K562 (cell line): ENCODE results near the gene MAPRE2. TPM values are rescaled to one million over a fixed set of nuclear protein-coding genes. Genes with fewer than 3 reads are reported as not detected.

Source experiments
- ATAC-seq: fragments of 200-7000 bp; cut with Tn5 transposase; 3 replicates; pipeline ENCODE4 v1.9.1; 2020; ENCODE audit warnings: moderate library complexity
- BruUV-seq: library from RNA; stranded (reverse); fragments of 400-500 nt; replicated peaks from 2 replicates; lab custom pipeline; 2021; lab: Mats Ljungman, UMichigan
- CTCF ChIA-PET: fragments of 300-600 bp; formaldehyde crosslinking; extraction: SDS; loops from one replicate; lab custom pipeline; 2021; ENCODE audit warnings: low intra/inter-chr PET ratio; lab: Yijun Ruan, JAX
- POLR2A ChIA-PET: fragments of 300-600, 350-650 bp; sonication (Branson Sonifier 250); formaldehyde crosslinking; extraction: SDS; loops from one replicate; lab custom pipeline; 2021; ENCODE audit warnings: antibody characterized with exemption, inconsistent platforms; lab: Yijun Ruan, JAX
- DNase-seq, 4 experiments: peaks; one replicate each; pipeline versions ENCODE4 v3.0.0 to v3.0.0-alpha.2; 2011 to 2018; ENCODE audit warnings: low spot score in 3 of 4, mixed read lengths in 3 of 4; ENCODE audit errors: extremely low read depth in 1 of 4
- FAIRE-seq: peaks from 2 replicates; lab custom pipeline; 2011; peaks lifted over from hg19 to GRCh38; lab: Jason Lieb, UNC
- H2AFZ ChIP-seq: 2 replicates; pipeline ENCODE4 v1.6.0; 2011; ENCODE audit warnings: low read depth, low read length, control low read depth, inconsistent platforms
- H3K27ac ChIP-seq: fragments of 200-600 bp; 3 replicates; pipeline ENCODE4 v1.8.0; 2011; ENCODE audit warnings: low read depth, mild to moderate bottlenecking, control low read depth, inconsistent platforms, low read length, moderate library complexity, mixed read lengths; ENCODE audit errors: extremely low read depth
- H3K27me3 ChIP-seq, 2 experiments: fragments of 300-600 bp in 1 of 2; 2 replicates in 1 of 2; 3 replicates in 1 of 2; pipeline versions ENCODE4 v1.6.0 to v1.8.0; 2011; ENCODE audit warnings: inconsistent platforms in 2 of 2, low read length in 2 of 2, mild to moderate bottlenecking in 1 of 2, mixed read lengths in 1 of 2, moderate library complexity in 1 of 2; ENCODE audit not compliant: control insufficient read depth in 2 of 2, insufficient read depth in 2 of 2
- H3K36me3 ChIP-seq: fragments of 300-600 bp; 3 replicates; pipeline ENCODE4 v1.8.0; 2011; ENCODE audit warnings: mild to moderate bottlenecking, low read length, inconsistent platforms; ENCODE audit not compliant: control insufficient read depth, insufficient read depth
- H3K4me1 ChIP-seq, 2 experiments: fragments of 200-600 bp in 1 of 2; replicated peaks in 1 of 2; 2 replicates in 1 of 2; 3 replicates in 1 of 2; pipeline versions ENCODE4 v1.5.1 to v1.8.0; 2011; ENCODE audit warnings: inconsistent platforms in 2 of 2, low read length in 2 of 2, mild to moderate bottlenecking in 1 of 2, mixed read lengths in 1 of 2, moderate library complexity in 1 of 2; ENCODE audit not compliant: control insufficient read depth in 2 of 2, insufficient read depth in 2 of 2
- H3K4me2 ChIP-seq: 2 replicates; pipeline ENCODE4 v1.6.1; 2011; ENCODE audit warnings: low read length, control low read depth, inconsistent platforms, mixed read lengths; ENCODE audit not compliant: insufficient read depth
- H3K4me3 ChIP-seq: fragments of 200-600 bp; sonication (generic), shearing (Covaris generic); 2 replicates; pipeline ENCODE4 v1.5.1; 2016; ENCODE audit warnings: control low read depth, inconsistent platforms
- H3K79me2 ChIP-seq: fragments of 200-600 bp; 3 replicates; pipeline ENCODE4 v1.8.0; 2011; ENCODE audit warnings: low read length, inconsistent platforms; ENCODE audit not compliant: control insufficient read depth, insufficient read depth
- H3K9ac ChIP-seq, 2 experiments: 2 replicates each; pipeline versions ENCODE4 v1.6.0 to v1.6.1; 2011; ENCODE audit warnings: low read depth in 2 of 2, low read length in 2 of 2, control low read depth in 1 of 2, inconsistent platforms in 1 of 2, mild to moderate bottlenecking in 1 of 2, mixed read lengths in 1 of 2; ENCODE audit not compliant: insufficient read depth in 1 of 2
- H3K9me1 ChIP-seq: one replicate; pipeline ENCODE4 v1.6.0; 2011; ENCODE audit warnings: inconsistent platforms, mild to moderate bottlenecking, low read length, moderate library complexity; ENCODE audit not compliant: control insufficient read depth, insufficient read depth
- H3K9me3 ChIP-seq: replicated peaks from 2 replicates; pipeline ENCODE4 v1.5.1; 2011; ENCODE audit warnings: low read depth, low read length, inconsistent platforms; ENCODE audit not compliant: control insufficient read depth, insufficient read depth
- H4K20me1 ChIP-seq: replicated peaks from 2 replicates; pipeline ENCODE4 v1.6.1; 2011; ENCODE audit warnings: low read length, inconsistent platforms, mixed read lengths; ENCODE audit not compliant: control insufficient read depth, insufficient read depth
- CBX3 ChIP-seq, 2 experiments: IDR thresholded peaks; 1 replicate in 1 of 2; 2 replicates in 1 of 2; pipeline ENCODE4 v1.6.1; 2012; ENCODE audit warnings: inconsistent platforms in 2 of 2, low read length in 2 of 2, borderline replicate concordance in 1 of 2, control low read depth in 1 of 2
- DIDO1 ChIP-seq: fragments of 450-650 bp; IDR thresholded peaks from 2 replicates; pipeline ENCODE4 v1.6.1; 2016; ENCODE audit warnings: low read depth, missing biosample characterization, missing genetic modification characterization
- ETV6 ChIP-seq, 3 experiments: fragments of 150-350 bp in 1 of 3; sonication (generic) in 1 of 3; formaldehyde crosslinking in 1 of 3; IDR thresholded peaks; 2 replicates each; pipeline versions ENCODE4 v1.6.1 to v1.8.0; 2014 to 2022; ENCODE audit warnings: borderline replicate concordance in 2 of 3, low read depth in 2 of 3, antibody characterized with exemption in 1 of 3, low read length in 1 of 3, mild to moderate bottlenecking in 1 of 3, missing genetic modification reagents in 1 of 3
- KDM1A ChIP-seq, 2 experiments: fragments of 450-650 bp; IDR thresholded peaks; 2 replicates each; pipeline ENCODE4 v1.6.1; 2016; ENCODE audit warnings: mild to moderate bottlenecking in 2 of 2
- MBD1 ChIP-seq: fragments of 250-450 bp; sonication (Bioruptor Pico); IDR thresholded peaks from 2 replicates; pipeline ENCODE4 v1.8.0; 2022; ENCODE audit warnings: inconsistent platforms
- NONO ChIP-seq, 2 experiments: fragments of 200-400 bp in 1 of 2; fragments of 450-650 bp in 1 of 2; formaldehyde crosslinking in 1 of 2; IDR thresholded peaks; 2 replicates each; pipeline ENCODE4 v1.6.1; 2017; ENCODE audit warnings: low read depth in 2 of 2, mild to moderate bottlenecking in 2 of 2, moderate library complexity in 2 of 2, low read length in 1 of 2
- NR0B1 ChIP-seq: fragments of 450-650 bp; IDR thresholded peaks from one replicate; pipeline ENCODE4 v1.6.1; 2018; ENCODE audit warnings: mild to moderate bottlenecking, moderate library complexity; ENCODE audit not compliant: partially characterized antibody
- PRPF4 ChIP-seq: fragments of 200-400 bp; formaldehyde crosslinking; IDR thresholded peaks from one replicate; pipeline ENCODE4 v1.6.1; 2017; ENCODE audit warnings: low read length, low read depth, mild to moderate bottlenecking; ENCODE audit not compliant: insufficient read depth, poor library complexity, severe bottlenecking
- SMAD1 ChIP-seq: fragments of 150-350 bp; IDR thresholded peaks from 2 replicates; pipeline ENCODE4 v1.6.1; 2014; ENCODE audit warnings: low read length, low read depth; ENCODE audit not compliant: partially characterized antibody
- ZFP1 ChIP-seq: fragments of 450-650 bp; formaldehyde crosslinking; IDR thresholded peaks from 2 replicates; pipeline ENCODE4 v1.4.0; 2020; ENCODE audit warnings: mild to moderate bottlenecking, mixed read lengths
- ZNF41 ChIP-seq: fragments of 250-450 bp; sonication (Bioruptor Pico); conservative IDR thresholded peaks from 2 replicates; pipeline ENCODE4 v1.4.0; 2020; ENCODE audit warnings: mild to moderate bottlenecking
- WGBS: fragments of 100-300 bp; shearing (Covaris generic); methylation state at CpG from one replicate; pipeline ENCODE4 v1.1.6; 2016; ENCODE audit warnings: low coverage, mixed read lengths; ENCODE audit not compliant: insufficient coverage; ENCODE audit errors: missing lambda C conversion rate; 5-methylcytosine and 5-hydroxymethylcytosine counted together
- in situ Hi-C: fragments of 300-500 bp; cut with MboI; formaldehyde crosslinking; loops from 4 replicates; pipeline ENCODE4 v1.15.0; 2018; ENCODE audit warnings: inconsistent platforms, mixed read lengths
- intact Hi-C: fragments of 100-400 bp; cut with micrococcal nuclease; formaldehyde crosslinking; loops from 2 replicates; pipeline ENCODE4 v1.14.2; 2022
- polyA plus RNA-seq, 8 experiments: library from polyadenylated mRNA; depleted of rRNA in 4 of 8; stranded (reverse) in 5 of 8; unstranded in 3 of 8; fragments of >200 nt; fragmentation: Nextera tagmentation in 2 of 8; fragmentation: Illumina TruSeq in 1 of 8; extraction: Ambion mirVana in 2 of 8; extraction: Trizol in 1 of 8; gene quantifications; 2 replicates each; pipeline versions ENCODE4 v1.2.1 to v1.2.3, GENCODE V29; 2011 to 2014; ENCODE audit warnings: inconsistent platforms in 1 of 8, missing spikeins in 1 of 8
- total RNA-seq, 7 experiments: library from RNA; depleted of rRNA in 6 of 7; stranded (reverse); fragments of >200 nt in 6 of 7; fragmentation: Illumina TruSeq in 2 of 7; extraction: Trizol in 2 of 7; gene quantifications; 2 replicates each; pipeline versions ENCODE4 v1.2.1 to v1.2.3, GENCODE V29; 2011 to 2021; ENCODE audit warnings: low replicate concordance in 1 of 7

The MAPRE2 gene
- total and polyA plus RNA-seq, 9 of the 15 experiments (the other 6 are each of a cell fraction or from before 2014, with no cell fraction given): 32.3 to 70.7 (median 40.7) TPM

GRCh38 chr18:35089382-35089781, 48.2 kb downstream of the MAPRE2 start:
- FAIRE-seq (no peak), DNase-seq (no peak), ATAC-seq (no peak)
- TF ChIP-seq DIDO1 (tag) (no peak), KDM1A (IDR thresholded peaks at IDR 0.05) (peak in 1 of 2 experiments; percentile 23; a peak in 2 of 4 replicates)
- H3K9me1 ChIP-seq: no peaks in the 10 kb centered on the region
- H3K4me1 ChIP-seq: peaks cover 0 to 11% of the 10 kb centered on the region in 2 experiments; a peak in 2 of 5 replicates
- ChIA-PET POLR2A (interaction anchor here (0.9 kb wide), 1 partner anchor 8 kb away, joined by 5 read pairs; no protein-coding TSS in a partner anchor), CTCF (no interaction called here)
- in situ Hi-C loops (no loop called here), intact Hi-C loops (no loop called here)
- H4K20me1 ChIP-seq: no peaks in the 10 kb centered on the region
- H3K27ac ChIP-seq: no peak overlapping the region
- no peaks in the 10 kb centered on the region for H3K36me3 ChIP-seq
- no peak overlapping the region for H3K9ac ChIP-seq
- 17% methylated on average over 1 of the region's 1 CpG for WGBS
- no TSS peak for BruUV-seq
- H3K4me2 ChIP-seq: no peak overlapping the region
- H3K4me3 ChIP-seq: no peak overlapping the region
- no peaks in the 10 kb centered on the region for H3K27me3 ChIP-seq
- H3K9me3 ChIP-seq: no peaks in the 10 kb centered on the region
- no peak overlapping the region for H2AFZ ChIP-seq
- H3K79me2 ChIP-seq: 0 out of 3 replicates have a peak, but pooled peaks cover 4% of the 10 kb centered on the region

- ATAC-seq (no peak), FAIRE-seq (no peak)
- no peaks in the 10 kb centered on the region for H3K27me3 ChIP-seq
- TF ChIP-seq NONO (IDR thresholded peaks at IDR 0.05; ENCODE audit: low read depth in 2 of 2, low read length in 1 of 2): no peak
- no peak for TF ChIP-seq SMAD1
- TF ChIP-seq ZFP1: no peak
- no peak for TF ChIP-seq ZNF41 (CRISPR knock-in tag)
- TF ChIP-seq ETV6 (IDR thresholded peaks at IDR 0.05; ENCODE audit: borderline replicate concordance in 1 of 2, low read depth in 2 of 2, low read length in 1 of 2): no peak
- TF ChIP-seq ETV6 (CRISPR knock-in tag; IDR thresholded peaks at IDR 0.05; ENCODE audit: borderline replicate concordance): no peak
- TF ChIP-seq PRPF4: no peak
- no peak for TF ChIP-seq CBX3 (IDR thresholded peaks at IDR 0.05; ENCODE audit: borderline replicate concordance in 1 of 2, low read length in 2 of 2)
- no peak for TF ChIP-seq NR0B1
- TF ChIP-seq MBD1 (CRISPR knock-in tag): no peak
Observed at GRCh38 chr18:35089891-35090550, 48.8 kb downstream of the MAPRE2 start.

More at GRCh38 chr18:35089891-35090550, 48.8 kb downstream of the MAPRE2 start:
- Histone ChIP-seq H3K36me3 (no peaks in the 10 kb centered on the region), H4K20me1 (no peaks in the 10 kb centered on the region), H2AFZ (no peak overlapping the region), H3K27ac (no peak overlapping the region), H3K9me3 (no peaks in the 10 kb centered on the region), H3K9me1 (no peaks in the 10 kb centered on the region), H3K9ac (no peak overlapping the region), H3K79me2 (0 out of 3 replicates have a peak, but pooled peaks cover 4% of the 10 kb centered on the region), H3K4me1 (peaks cover 0 to 10% of the 10 kb centered on the region in 2 experiments; a peak in 2 of 5 replicates), H3K4me3 (no peak overlapping the region), H3K4me2 (no peak overlapping the region)
- ChIA-PET POLR2A (interaction anchor here (0.5 kb wide), 1 partner anchor 41 kb away, joined by 3 read pairs; no protein-coding TSS in a partner anchor), CTCF (no interaction called here)
- in situ Hi-C loops (no loop called here), intact Hi-C loops (no loop called here)
- BruUV-seq: no TSS peak
- 93% methylated on average over 4 of the region's 4 CpGs for WGBS
- no peak for DNase-seq
